Liver (tissue), 9 donors: ENCODE measurements around the gene TMPRSS7. TPM values are rescaled to one million over a fixed set of nuclear protein-coding genes. Genes with fewer than 3 reads are reported as not detected.

Experiments used
- DNase-seq: peaks from one replicate; pipeline ENCODE4 v3.0.0-alpha.2; 2017; ENCODE audit warnings: low spot score
- H3K27ac ChIP-seq, 2 donors: one replicate each; pipeline ENCODE4 v1.7.0; 2013; ENCODE audit warnings: inconsistent platforms in 2 of 2, low read length in 2 of 2, control low read depth in 1 of 2, low read depth in 1 of 2, mild to moderate bottlenecking in 1 of 2
- H3K27me3 ChIP-seq, 4 donors: one replicate each; pipeline versions ENCODE4 v1.6.1 to v1.7.0; 2013; ENCODE audit warnings: low read length in 3 of 4, inconsistent platforms in 1 of 4, mild to moderate bottlenecking in 1 of 4, moderate library complexity in 1 of 4; ENCODE audit not compliant: control insufficient read depth in 4 of 4, insufficient read depth in 4 of 4
- H3K36me3 ChIP-seq, 4 donors: one replicate each; pipeline versions ENCODE4 v1.6.1 to v1.7.0; 2013; ENCODE audit warnings: low read length in 3 of 4, mild to moderate bottlenecking in 3 of 4, low read depth in 1 of 4, moderate library complexity in 1 of 4; ENCODE audit not compliant: control insufficient read depth in 4 of 4, insufficient read depth in 3 of 4
- H3K4me1 ChIP-seq, 4 donors: one replicate each; pipeline versions ENCODE4 v1.6.1 to v1.7.0; 2013; ENCODE audit warnings: low read length in 3 of 4, mild to moderate bottlenecking in 3 of 4, moderate library complexity in 1 of 4; ENCODE audit not compliant: control insufficient read depth in 4 of 4, insufficient read depth in 4 of 4
- H3K4me3 ChIP-seq, 3 donors: one replicate each; pipeline versions ENCODE4 v1.6.1 to v1.7.0; 2013; ENCODE audit warnings: low read length in 3 of 3, control low read depth in 1 of 3, low read depth in 1 of 3, mild to moderate bottlenecking in 1 of 3
- H3K9ac ChIP-seq, 2 donors: one replicate each; pipeline ENCODE4 v1.7.0; 2013; ENCODE audit warnings: low read length in 2 of 2, mild to moderate bottlenecking in 2 of 2, moderate library complexity in 2 of 2, control low read depth in 1 of 2, low read depth in 1 of 2
- H3K9me3 ChIP-seq, 4 donors: one replicate each; pipeline versions ENCODE4 v1.6.1 to v1.7.0; 2013; ENCODE audit warnings: low read length in 3 of 4; ENCODE audit not compliant: control insufficient read depth in 4 of 4
- ATF3 ChIP-seq: IDR thresholded peaks from 2 replicates; pipeline ENCODE4 v1.6.1; 2016; ENCODE audit warnings: antibody characterized with exemption
- CTCF ChIP-seq: fragments of 150-350 bp; IDR thresholded peaks from 2 replicates; pipeline ENCODE4 v1.5.1; 2017; ENCODE audit warnings: improper control_type of control experiment, low read depth, low read length; ENCODE audit not compliant: missing input control
- EGR1 ChIP-seq, 2 donors: IDR thresholded peaks; 2 replicates each; pipeline ENCODE4 v1.6.1; 2016 to 2018; ENCODE audit warnings: antibody characterized with exemption in 2 of 2, low read depth in 2 of 2
- FOXA2 ChIP-seq: IDR thresholded peaks from 2 replicates; pipeline ENCODE4 v1.6.1; 2016; ENCODE audit warnings: antibody characterized with exemption
- GABPA ChIP-seq, 2 donors: IDR thresholded peaks in 1 of 2; conservative IDR thresholded peaks in 1 of 2; 2 replicates each; pipeline ENCODE4 v1.6.1; 2016; ENCODE audit warnings: antibody characterized with exemption in 2 of 2, mild to moderate bottlenecking in 1 of 2, moderate library complexity in 1 of 2
- HNF4A ChIP-seq, 2 donors: conservative IDR thresholded peaks; 2 replicates each; pipeline ENCODE4 v1.6.1; 2016; ENCODE audit warnings: antibody characterized with exemption in 2 of 2, mild to moderate bottlenecking in 2 of 2
- HNF4G ChIP-seq: IDR thresholded peaks from 2 replicates; pipeline ENCODE4 v1.6.1; 2016; ENCODE audit warnings: antibody characterized with exemption
- JUND ChIP-seq, 2 donors: IDR thresholded peaks; 2 replicates each; pipeline ENCODE4 v1.6.1; 2016; ENCODE audit warnings: antibody characterized with exemption in 2 of 2
- MAX ChIP-seq: IDR thresholded peaks from 2 replicates; pipeline ENCODE4 v1.6.1; 2016; ENCODE audit warnings: antibody characterized with exemption
- NR2F2 ChIP-seq: IDR thresholded peaks from 2 replicates; pipeline ENCODE4 v1.6.1; 2016; ENCODE audit warnings: antibody characterized with exemption
- RAD21 ChIP-seq, 2 donors: IDR thresholded peaks; 2 replicates each; pipeline ENCODE4 v1.6.1; 2016; ENCODE audit warnings: antibody characterized with exemption in 2 of 2, mild to moderate bottlenecking in 2 of 2
- REST ChIP-seq: IDR thresholded peaks from 2 replicates; pipeline ENCODE4 v1.6.1; 2016; ENCODE audit warnings: antibody characterized with exemption, mild to moderate bottlenecking
- RXRA ChIP-seq, 2 donors: IDR thresholded peaks; 2 replicates each; pipeline ENCODE4 v1.6.1; 2017 to 2018; ENCODE audit warnings: antibody characterized with exemption in 2 of 2, mild to moderate bottlenecking in 1 of 2
- SP1 ChIP-seq: IDR thresholded peaks from 2 replicates; pipeline ENCODE4 v1.6.1; 2018; ENCODE audit warnings: antibody characterized with exemption, mild to moderate bottlenecking
- TAF1 ChIP-seq: conservative IDR thresholded peaks from 2 replicates; pipeline ENCODE4 v1.6.1; 2016; ENCODE audit warnings: antibody characterized with exemption, mild to moderate bottlenecking
- YY1 ChIP-seq: IDR thresholded peaks from 2 replicates; pipeline ENCODE4 v1.6.1; 2016; ENCODE audit warnings: antibody characterized with exemption, mild to moderate bottlenecking
- ZBTB33 ChIP-seq: IDR thresholded peaks from 2 replicates; pipeline ENCODE4 v1.6.1; 2016; ENCODE audit warnings: antibody characterized with exemption
- WGBS: extraction: QIAGEN DNeasy Blood & Tissue Kit; methylation state at CpG from one replicate; pipeline ENCODE4 v1.1.7; 2013; 5-methylcytosine and 5-hydroxymethylcytosine counted together
- polyA plus RNA-seq, 2 donors: library from polyadenylated mRNA; stranded (reverse) in 1 of 2; unstranded in 1 of 2; fragments of 200-250 nt in 1 of 2; fragments of >200 nt in 1 of 2; fragmentation: Nextera tagmentation in 1 of 2; extraction: Ambion mirVana in 1 of 2; gene quantifications; one replicate each; pipeline versions ENCODE4 v1.2.1 to v1.2.3, GENCODE V29; 2013 to 2015
- total RNA-seq, 2 donors: library from RNA; depleted of rRNA; stranded (reverse); fragments of >200 nt; gene quantifications; one replicate each; pipeline ENCODE4 v1.2.3, GENCODE V29; 2014
- donor health status: healthy.
- donor health status: healthy.
- donor health status: healthy.
- donor health status: healthy.
- donor health status: healthy.

TMPRSS7 gene
- total and polyA plus RNA-seq, 4 donors, result not detected

- H3K4me3 ChIP-seq, result no peak overlapping the region
- H3K27me3 ChIP-seq, result peaks cover 0 to 4% (median 0%) of the 10 kb centered on the region in 4 donors
- H3K9ac ChIP-seq, result no peak overlapping the region
- no peaks in the 10 kb centered on the region for H3K9me3 ChIP-seq
- H3K36me3 ChIP-seq, result no peaks in the 10 kb centered on the region
- peaks cover 0 to 13% (median 6%) of the 10 kb centered on the region in 4 donors for H3K4me1 ChIP-seq
- DNase-seq, result no peak
- WGBS, result 88% methylated on average over 5 of the region's 5 CpGs
- no peak overlapping the region for H3K27ac ChIP-seq
- TF ChIP-seq NR2F2 (no peak), REST (no peak), GABPA (IDR thresholded peaks at IDR 0.05 in 1 of 2, conservative IDR thresholded peaks at IDR 0.05 in 1 of 2) (no peak), MAX (no peak), HNF4A (conservative IDR thresholded peaks at IDR 0.05) (no peak), RXRA (IDR thresholded peaks at IDR 0.05) (no peak), YY1 (no peak), FOXA2 (no peak), ZBTB33 (no peak), CTCF (no peak), EGR1 (IDR thresholded peaks at IDR 0.05; ENCODE audit: low read depth in 2 of 2) (no peak), JUND (IDR thresholded peaks at IDR 0.05) (no peak), RAD21 (IDR thresholded peaks at IDR 0.05) (no peak), ATF3 (no peak), SP1 (no peak), HNF4G (no peak), TAF1 (no peak)
Observed at GRCh38 chr3:112087746-112088145, 53.2 kb downstream of the TMPRSS7 start.
